Mesenteric fat pad (tissue), 1 donor: Measurements from ENCODE around the gene PYROXD2. TPM values are rescaled to one million over a fixed set of nuclear protein-coding genes. Genes with fewer than 3 reads are reported as not detected.

Experiments used
- DNase-seq: peaks from one replicate; pipeline ENCODE4 v3.0.0-alpha.2; 2020; ENCODE audit warnings: low spot score
- microRNA-seq: library from miRNA; unstranded; fragments of <30 nt; microRNA quantifications from one replicate; pipeline ENCODE4 v1.2.0, GENCODE V29; 2020; ENCODE audit warnings: borderline number of aligned reads
- total RNA-seq: library from RNA; stranded (reverse); fragmentation: NEBNext Ultra II Directional; extraction: Animal tissue kit (Norgen Biotek cat#: 25700); gene quantifications from one replicate; pipeline ENCODE4 v1.2.1, GENCODE V29; 2021
- donor health status: DM: yes; HTN: yes; CAD: no.

The PYROXD2 gene
- total RNA-seq, 1 donor from 2014 or later, result 22.4 TPM

GRCh38 chr10:98338318-98338717 is 76.7 kb downstream of the PYROXD2 start:
- no peak for DNase-seq

GRCh38 chr10:98337484-98337883 is 77.5 kb downstream of the PYROXD2 start:
- peak; percentile 67 for DNase-seq

Small RNA genes within 50 kb of the gene (microRNA-seq; reads per million reads assigned to microRNA genes)
- gene MIR1287 (185 reads per million, percentile 56 among the genes with 10 or more reads in this experiment), gene MIR4685 (not detected)

Other genes starting within 250 kb of the PYROXD2 start
- gene LOXL4, start 147.0 kb downstream of the PYROXD2 start, total RNA-seq, result 39.6 TPM
- gene HPS1, start 31.8 kb upstream of the PYROXD2 start, total RNA-seq, result 56.2 TPM